Measurements from ENCODE around the gene ZNF860. TPM values are rescaled to one million over a fixed set of nuclear protein-coding genes. Genes with fewer than 3 reads are reported as not detected.

Gene ZNF860
- polyA plus RNA-seq, 1 of the 3 experiments (the other 2 are of a cell fraction) = not detected

GRCh38 chr3:32003380-32003779, 21.8 kb downstream of the ZNF860 start:
- Histone ChIP-seq H3K79me2 (ENCODE audit: insufficient read depth) (no peaks in the 10 kb centered on the region), H3K27ac (ENCODE audit: low read depth in 2 of 2, low read length in 1 of 2) (no peak overlapping the region), H3K36me3 (replicated peaks in 1 of 2; ENCODE audit: control insufficient read depth in 1 of 2, insufficient read depth in 2 of 2, low read length in 1 of 2) (no peaks in the 10 kb centered on the region), H3K4me1 (ENCODE audit: control insufficient read depth in 1 of 2, insufficient read depth in 2 of 2, low read depth in 1 of 2, low read length in 1 of 2) (no peaks in the 10 kb centered on the region; a peak in 1 of 4 replicates), H3K27me3 (ENCODE audit: insufficient read depth) (no peaks in the 10 kb centered on the region), H3K4me3 (ENCODE audit: low read depth in 2 of 2, low read length in 1 of 2) (no peak overlapping the region), H3K9me3 (no peaks in the 10 kb centered on the region), H3K4me2 (no peak overlapping the region), H3K9me2 (no peaks in the 10 kb centered on the region), H3F3A (replicated peaks; ENCODE audit: insufficient read depth) (no peaks in the 10 kb centered on the region), H4K20me1 (ENCODE audit: insufficient read depth) (no peaks in the 10 kb centered on the region), H2AFZ (ENCODE audit: low read depth) (no peak overlapping the region), H3K9ac (no peak overlapping the region)
- 46% methylated on average over 3 of the region's 3 CpGs for WGBS (ENCODE audit: low lambda C conversion rate)
- ChIA-PET POLR2A (no interaction called here), CTCF (interaction anchor here (0.6 to 1.7 kb wide), 4 partner anchors 14 to 141 kb away, joined by 3 to 6 read pairs (median 4); partner anchors contain the start of gene ZNF860)
- no peak for TF ChIP-seq ELF1 (IDR thresholded peaks at IDR 0.05)
- TF ChIP-seq YY1 (IDR thresholded peaks at IDR 0.05; ENCODE audit: low read depth) = no peak
- no peak for TF ChIP-seq FOXM1 (IDR thresholded peaks at IDR 0.05; ENCODE audit: low read depth)
- no peak for TF ChIP-seq RCOR1 (IDR thresholded peaks at IDR 0.05; ENCODE audit: low read length)
- no peak for DNase-seq

GRCh38 chr3:32004113-32004765, 22.7 kb downstream of the ZNF860 start:
- no peaks in the 10 kb centered on the region for H3K27me3 ChIP-seq (ENCODE audit: insufficient read depth)

More at GRCh38 chr3:32004113-32004765, 22.7 kb downstream of the ZNF860 start:
- Histone ChIP-seq H3K9me2 (no peaks in the 10 kb centered on the region), H3K79me2 (ENCODE audit: insufficient read depth) (no peaks in the 10 kb centered on the region), H3K4me3 (ENCODE audit: low read depth in 2 of 2, low read length in 1 of 2) (no peak overlapping the region), H3K9ac (no peak overlapping the region), H3K27ac (ENCODE audit: low read depth in 2 of 2, low read length in 1 of 2) (no peak overlapping the region), H3K4me1 (ENCODE audit: control insufficient read depth in 1 of 2, insufficient read depth in 2 of 2, low read depth in 1 of 2, low read length in 1 of 2) (no peaks in the 10 kb centered on the region; a peak in 1 of 4 replicates), H2AFZ (ENCODE audit: low read depth) (no peak overlapping the region), H3K9me3 (no peaks in the 10 kb centered on the region), H3K4me2 (no peak overlapping the region), H3K36me3 (replicated peaks in 1 of 2; ENCODE audit: control insufficient read depth in 1 of 2, insufficient read depth in 2 of 2, low read length in 1 of 2) (no peaks in the 10 kb centered on the region), H4K20me1 (ENCODE audit: insufficient read depth) (no peaks in the 10 kb centered on the region), H3F3A (replicated peaks; ENCODE audit: insufficient read depth) (no peaks in the 10 kb centered on the region)
- DNase-seq = no peak
- TF ChIP-seq RAD21 (IDR thresholded peaks at IDR 0.05; ENCODE audit: low read length) = no peak
- no peak for TF ChIP-seq MAX (IDR thresholded peaks at IDR 0.05; ENCODE audit: low read depth)
- TF ChIP-seq EP300 (IDR thresholded peaks at IDR 0.05; ENCODE audit: borderline replicate concordance in 1 of 2, low read depth in 1 of 2, low read length in 1 of 2) = no peak
- no peak for TF ChIP-seq FOXM1 (IDR thresholded peaks at IDR 0.05; ENCODE audit: low read depth)
- no peak for TF ChIP-seq ELF1 (IDR thresholded peaks at IDR 0.05)
- TF ChIP-seq USF1 (IDR thresholded peaks at IDR 0.05; ENCODE audit: borderline replicate concordance, low read depth) = no peak
- TF ChIP-seq GATA2 (CRISPR knock-in tag; IDR thresholded peaks at IDR 0.05) = no peak
- no peak for TF ChIP-seq RCOR1 (IDR thresholded peaks at IDR 0.05; ENCODE audit: low read length)
- no peak for TF ChIP-seq PBX3 (IDR thresholded peaks at IDR 0.05)
- TF ChIP-seq SIN3A (IDR thresholded peaks at IDR 0.05; ENCODE audit: borderline replicate concordance, low read depth, low read length) = no peak
- TF ChIP-seq NFIC (IDR thresholded peaks at IDR 0.05; ENCODE audit: borderline replicate concordance) = no peak
- no peak for TF ChIP-seq REST (IDR thresholded peaks at IDR 0.05; ENCODE audit: low read depth, low read length)
- ChIA-PET POLR2A (no interaction called here), CTCF (interaction anchor here (0.6 to 1.6 kb wide), 2 partner anchors 16 to 22 kb away, joined by 3 to 5 read pairs; partner anchors contain the start of gene ZNF860)
- 53% methylated on average over 5 of the region's 5 CpGs for WGBS (ENCODE audit: low lambda C conversion rate)
